NCI-H1436 treated with DMSO at 0.1 percent for 48 hours (cell line): ENCODE results near the gene CADM2.
"Not testable (repeated sequence)": the region's sequence is repeated elsewhere in the genome, so short reads cannot be mapped to it uniquely, and the experiment has no call there.

Experiments used
- DNase-seq: peaks from one replicate; lab custom pipeline; 2025; lab: John Stamatoyannopoulos, UW

Gene CADM2

GRCh38 chr3:85077018-85077417, 118.2 kb downstream of the CADM2 start:
- DNase-seq, result no peak

- DNase-seq, result no peak
These were observed 122.6 kb downstream of the CADM2 start for GRCh38 chr3:85081191-85081906.

GRCh38 chr3:85090495-85090894, 131.7 kb downstream of the CADM2 start:
- DNase-seq, result no peak

GRCh38 chr3:85100316-85100715, 141.5 kb downstream of the CADM2 start:
- DNase-seq, result no peak

- no peak for DNase-seq
These were observed 144.0 kb downstream of the CADM2 start for GRCh38 chr3:85102781-85103180.

GRCh38 chr3:85110393-85110792, 151.6 kb downstream of the CADM2 start:
- no peak for DNase-seq

GRCh38 chr3:85120879-85121278, 162.1 kb downstream of the CADM2 start:
- no peak for DNase-seq

- DNase-seq, result not testable (repeated sequence)
These were observed 174.1 kb downstream of the CADM2 start for GRCh38 chr3:85132864-85133263.

GRCh38 chr3:85133691-85134420, 175.1 kb downstream of the CADM2 start:
- not testable (repeated sequence) for DNase-seq

GRCh38 chr3:85142626-85143025, 183.8 kb downstream of the CADM2 start:
- DNase-seq, result no peak

GRCh38 chr3:85148036-85148435, 189.2 kb downstream of the CADM2 start:
- DNase-seq, result no peak

GRCh38 chr3:85151555-85151954, 192.8 kb downstream of the CADM2 start:
- no peak for DNase-seq

GRCh38 chr3:85153279-85153678, 194.5 kb downstream of the CADM2 start:
- DNase-seq, result not testable (repeated sequence)

- no peak for DNase-seq
These were observed 200.6 kb downstream of the CADM2 start for GRCh38 chr3:85159376-85159775.

GRCh38 chr3:85161544-85161943, 202.8 kb downstream of the CADM2 start:
- no peak for DNase-seq

- no peak for DNase-seq
These were observed 204.1 kb downstream of the CADM2 start for GRCh38 chr3:85162905-85163304.

- no peak for DNase-seq
These were observed 205.6 kb downstream of the CADM2 start for GRCh38 chr3:85164436-85164835.

- DNase-seq, result no peak
These were observed 208.8 kb downstream of the CADM2 start for GRCh38 chr3:85167576-85167975.

GRCh38 chr3:85170646-85171045, 211.9 kb downstream of the CADM2 start:
- no peak for DNase-seq

GRCh38 chr3:85171976-85172375, 213.2 kb downstream of the CADM2 start:
- DNase-seq, result no peak

GRCh38 chr3:85176799-85177198, 218.0 kb downstream of the CADM2 start:
- DNase-seq, result no peak

- no peak for DNase-seq
These were observed 224.4 kb downstream of the CADM2 start for GRCh38 chr3:85182975-85183752.

- DNase-seq, result no peak
These were observed 226.7 kb downstream of the CADM2 start for GRCh38 chr3:85185495-85185894.
